ENCODE data around the gene PRR15.

DNA sequence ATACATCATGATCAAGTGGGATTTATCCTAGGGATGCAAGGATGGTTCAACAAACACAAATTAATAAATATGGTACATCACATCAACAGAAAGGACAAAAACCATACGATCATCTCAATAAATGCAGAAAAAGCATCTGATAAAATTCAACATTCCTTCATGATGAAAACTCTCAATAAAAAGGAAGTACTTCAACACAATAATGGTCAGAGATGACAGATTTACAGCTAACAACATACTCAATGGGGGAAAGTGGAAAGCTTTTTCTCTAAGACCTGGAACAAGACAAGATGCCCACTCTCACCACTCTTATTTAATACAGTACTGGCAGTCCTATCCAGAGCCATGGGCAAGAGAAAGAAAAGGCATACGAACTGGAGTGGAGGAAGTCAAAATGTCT, 39.9 kb upstream of the PRR15 start:
- TF ChIP-seq POLR2A (IDR thresholded peaks at IDR 0.05) (no peak), EP300 (IDR thresholded peaks at IDR 0.05) (no peak)
- TF ChIP-seq, protein P1, sequence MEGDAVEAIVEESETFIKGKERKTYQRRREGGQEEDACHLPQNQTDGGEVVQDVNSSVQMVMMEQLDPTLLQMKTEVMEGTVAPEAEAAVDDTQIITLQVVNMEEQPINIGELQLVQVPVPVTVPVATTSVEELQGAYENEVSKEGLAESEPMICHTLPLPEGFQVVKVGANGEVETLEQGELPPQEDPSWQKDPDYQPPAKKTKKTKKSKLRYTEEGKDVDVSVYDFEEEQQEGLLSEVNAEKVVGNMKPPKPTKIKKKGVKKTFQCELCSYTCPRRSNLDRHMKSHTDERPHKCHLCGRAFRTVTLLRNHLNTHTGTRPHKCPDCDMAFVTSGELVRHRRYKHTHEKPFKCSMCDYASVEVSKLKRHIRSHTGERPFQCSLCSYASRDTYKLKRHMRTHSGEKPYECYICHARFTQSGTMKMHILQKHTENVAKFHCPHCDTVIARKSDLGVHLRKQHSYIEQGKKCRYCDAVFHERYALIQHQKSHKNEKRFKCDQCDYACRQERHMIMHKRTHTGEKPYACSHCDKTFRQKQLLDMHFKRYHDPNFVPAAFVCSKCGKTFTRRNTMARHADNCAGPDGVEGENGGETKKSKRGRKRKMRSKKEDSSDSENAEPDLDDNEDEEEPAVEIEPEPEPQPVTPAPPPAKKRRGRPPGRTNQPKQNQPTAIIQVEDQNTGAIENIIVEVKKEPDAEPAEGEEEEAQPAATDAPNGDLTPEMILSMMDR (IDR thresholded peaks at IDR 0.05): no peak
